Activated gamma-delta T cell treated with anti-CD3 and anti-CD28 coated beads, Interleukin-2, amount 50 U/mL, for 16 hours (primary cell): Measurements from ENCODE around the gene PURA.

Experiments
- DNase-seq: peaks from one replicate; pipeline ENCODE4 v3.0.0-alpha.2; 2020; ENCODE audit warnings: low read depth

Gene PURA

GRCh38 chr5:140109759-140110645, 3.9 kb upstream of the PURA start:
- DNase-seq = no peak

- DNase-seq = no peak
Observed at GRCh38 chr5:140110646-140110957, 3.3 kb upstream of the PURA start.

GRCh38 chr5:140111011-140111858, 2.7 kb upstream of the PURA start:
- DNase-seq = no peak

- DNase-seq = no peak
Observed at GRCh38 chr5:140111859-140112551, 1.9 kb upstream of the PURA start.

- DNase-seq = no peak
Observed at GRCh38 chr5:140112685-140113179, 1.2 kb upstream of the PURA start.

GRCh38 chr5:140113180-140113698, 670 bp upstream of the PURA start:
- peak; percentile 12 for DNase-seq

- DNase-seq = peak; percentile 11
Observed at GRCh38 chr5:140114341-140115185, 654 bp downstream of the PURA start.

- no peak for DNase-seq
Observed at GRCh38 chr5:140115186-140115500, 1.2 kb downstream of the PURA start.

GRCh38 chr5:140116716-140117115, 2.8 kb downstream of the PURA start:
- DNase-seq = no peak

GRCh38 chr5:140117523-140117922, 3.6 kb downstream of the PURA start:
- DNase-seq = no peak

- DNase-seq = no peak
Observed at GRCh38 chr5:140118302-140118936, 4.5 kb downstream of the PURA start.

- DNase-seq = no peak
Observed at GRCh38 chr5:140125637-140126036, 11.7 kb downstream of the PURA start, which contains the start of gene IGIP. Gene IGIP (plus strand): TSS chr5:140125937. CDS start chr5:140128477, 2,540 bp downstream.

- DNase-seq = no peak
Observed at GRCh38 chr5:140126315-140127012, 12.6 kb downstream of the PURA start.

GRCh38 chr5:140128376-140128775, 14.5 kb downstream of the PURA start:
- no peak for DNase-seq

- no peak for DNase-seq
Observed at GRCh38 chr5:140130949-140131733, 17.2 kb downstream of the PURA start.

GRCh38 chr5:140131967-140132409, 18.1 kb downstream of the PURA start:
- no peak for DNase-seq

- DNase-seq = no peak
Observed at GRCh38 chr5:140133514-140134167, 19.7 kb downstream of the PURA start.

- DNase-seq = no peak
Observed at GRCh38 chr5:140134277-140134935, 20.5 kb downstream of the PURA start.
